WERI-Rb-1 (cell line): ENCODE measurements around the gene GABRG2.

Experiments
- DNase-seq: peaks from one replicate; pipeline ENCODE4 v3.0.0-alpha.2; 2020
- H3K27ac ChIP-seq: fragments of 250-450 bp; sonication (Bioruptor Pico); 2 replicates; pipeline ENCODE4 v1.5.1; 2020; ENCODE audit warnings: mild to moderate bottlenecking, moderate library complexity
- H3K27me3 ChIP-seq: fragments of 250-450 bp; sonication (Bioruptor Pico); 2 replicates; pipeline ENCODE4 v1.5.1; 2021; ENCODE audit warnings: mild to moderate bottlenecking, low read depth, moderate library complexity; ENCODE audit not compliant: insufficient read depth, severe bottlenecking
- H3K36me3 ChIP-seq: fragments of 250-450 bp; sonication (Bioruptor Pico); 2 replicates; pipeline ENCODE4 v1.5.1; 2020; ENCODE audit warnings: mild to moderate bottlenecking, moderate library complexity
- H3K4me3 ChIP-seq: 2 replicates; pipeline ENCODE4 v1.5.1; 2011; ENCODE audit warnings: low read depth, mild to moderate bottlenecking, control low read depth, low read length
- H3K9me3 ChIP-seq: fragments of 250-450 bp; sonication (Bioruptor Pico); 2 replicates; pipeline ENCODE4 v1.5.1; 2021; ENCODE audit warnings: mild to moderate bottlenecking, moderate library complexity; ENCODE audit not compliant: severe bottlenecking
- CTCF ChIP-seq: IDR thresholded peaks from 2 replicates; pipeline ENCODE4 v1.5.1; 2011; ENCODE audit warnings: low read depth, mild to moderate bottlenecking, control low read depth, inconsistent platforms, low read length

GABRG2 gene

GRCh38 chr5:162196351-162196750 lies 128.8 kb downstream of the GABRG2 start:
- TF ChIP-seq CTCF = no peak
- H3K36me3 ChIP-seq = no peaks in the 10 kb centered on the region
- H3K27ac ChIP-seq = no peak overlapping the region
- H3K4me3 ChIP-seq = no peak overlapping the region
- H3K9me3 ChIP-seq = no peaks in the 10 kb centered on the region
- no peak for DNase-seq
- peaks cover 44% of the 10 kb centered on the region for H3K27me3 ChIP-seq

- H3K27ac ChIP-seq = no peak overlapping the region
- peaks cover 37% of the 10 kb centered on the region for H3K27me3 ChIP-seq
- no peaks in the 10 kb centered on the region for H3K36me3 ChIP-seq
- no peak for DNase-seq
- no peak for TF ChIP-seq CTCF
- H3K9me3 ChIP-seq = no peaks in the 10 kb centered on the region
- no peak overlapping the region for H3K4me3 ChIP-seq
Observed at GRCh38 chr5:162202285-162202880, 134.8 kb downstream of the GABRG2 start.
